OCI-LY1 (cell line): ENCODE measurements around the gene CNPY4.
A peak's percentile ranks its signal among the peaks of the same experiment; 100 is the strongest.

Experiments
- H2AFZ ChIP-seq: fragments of 200-600 bp; sonication (generic), shearing (Covaris generic); 2 replicates; pipeline ENCODE4 v1.6.0; 2014; ENCODE audit warnings: antibody characterized with exemption, mild to moderate bottlenecking, low read length
- H3F3A ChIP-seq: fragments of 200-600 bp; sonication (generic), shearing (Covaris generic); 2 replicates; pipeline ENCODE4 v1.6.0; 2014; ENCODE audit warnings: mild to moderate bottlenecking, antibody characterized with exemption, low read length, moderate library complexity; ENCODE audit not compliant: insufficient read depth
- H3K27ac ChIP-seq: fragments of 200-600 bp; sonication (generic); 2 replicates; pipeline ENCODE4 v1.5.1; 2014; ENCODE audit warnings: low read length, mixed run types, mild to moderate bottlenecking, low read depth; ENCODE audit not compliant: poor library complexity, severe bottlenecking
- H3K27me3 ChIP-seq: fragments of 200-600 bp; sonication (generic); 2 replicates; pipeline ENCODE4 v1.6.0; 2014; ENCODE audit warnings: antibody characterized with exemption, mild to moderate bottlenecking, low read length, moderate library complexity; ENCODE audit not compliant: insufficient read depth
- H3K36me3 ChIP-seq: fragments of 200-600 bp; sonication (generic); 2 replicates; pipeline ENCODE4 v1.6.1; 2014; ENCODE audit warnings: mild to moderate bottlenecking, antibody characterized with exemption, low read length, moderate library complexity, mixed read lengths; ENCODE audit not compliant: insufficient read depth
- H3K4me1 ChIP-seq: fragments of 200-600 bp; sonication (generic); 2 replicates; pipeline ENCODE4 v1.5.1; 2014; ENCODE audit warnings: mild to moderate bottlenecking, low read length, moderate library complexity; ENCODE audit not compliant: insufficient read depth, severe bottlenecking
- H3K4me2 ChIP-seq: fragments of 200-600 bp; sonication (generic), shearing (Covaris generic); 2 replicates; pipeline ENCODE4 v1.6.1; 2014; ENCODE audit warnings: low read length
- H3K4me3 ChIP-seq: fragments of 200-600 bp; sonication (generic); 2 replicates; pipeline ENCODE4 v1.5.1; 2014; ENCODE audit warnings: low read length, low read depth, mild to moderate bottlenecking, mixed read lengths; ENCODE audit not compliant: poor library complexity, severe bottlenecking
- H3K79me2 ChIP-seq: fragments of 200-600 bp; shearing (Covaris generic); 2 replicates; pipeline ENCODE4 v1.6.1; 2016; ENCODE audit warnings: mixed run types, low read length, mixed read lengths; ENCODE audit not compliant: insufficient read depth
- H3K9ac ChIP-seq: fragments of 200-600 bp; sonication (generic), shearing (Covaris generic); 2 replicates; pipeline ENCODE4 v1.6.1; 2014; ENCODE audit warnings: mild to moderate bottlenecking, low read length, mixed read lengths
- H3K9me2 ChIP-seq: fragments of 200-600 bp; sonication (generic), shearing (Covaris generic); 2 replicates; pipeline ENCODE4 v1.6.1; 2014; ENCODE audit warnings: low read depth, mild to moderate bottlenecking, low read length, mixed read lengths
- H3K9me3 ChIP-seq: fragments of 200-600 bp; shearing (Covaris generic); 2 replicates; pipeline ENCODE4 v1.6.1; 2014; ENCODE audit warnings: low read length, mixed read lengths
- H4K20me1 ChIP-seq: fragments of 200-600 bp; sonication (generic), shearing (Covaris generic); 2 replicates; pipeline ENCODE4 v1.6.0; 2016; ENCODE audit warnings: mild to moderate bottlenecking, low read length; ENCODE audit not compliant: insufficient read depth
- CTCF ChIP-seq: fragments of 200-600 bp; sonication (generic), shearing (Covaris generic); IDR thresholded peaks from 2 replicates; pipeline ENCODE4 v1.5.1; 2017; ENCODE audit warnings: mild to moderate bottlenecking, antibody characterized with exemption, low read length, moderate library complexity, mixed read lengths
- EZH2 ChIP-seq: fragments of 200-600 bp; sonication (generic), shearing (Covaris generic); IDR thresholded peaks from 2 replicates; pipeline ENCODE4 v1.8.0; 2017; ENCODE audit warnings: borderline replicate concordance, mixed run types, mild to moderate bottlenecking, antibody characterized with exemption, low read length, moderate library complexity, mixed read lengths

Gene CNPY4

GRCh38 chr7:100171840-100172239, 52.4 kb downstream of the CNPY4 start:
- no peak overlapping the region; the same call in 1 of the 2 replicates for H3K9ac ChIP-seq
- no peak for TF ChIP-seq EZH2
- TF ChIP-seq CTCF: no peak
- peaks cover 34% of the 10 kb centered on the region for H3K4me1 ChIP-seq
- no peaks in the 10 kb centered on the region for H3K79me2 ChIP-seq
- no peak overlapping the region for H2AFZ ChIP-seq
- peak overlapping the region; percentile 57 for H3K4me3 ChIP-seq
- H3K9me2 ChIP-seq: no peaks in the 10 kb centered on the region
- no peaks in the 10 kb centered on the region; the same call in 1 of the 2 replicates for H3F3A ChIP-seq
- peaks cover 20% of the 10 kb centered on the region for H3K27me3 ChIP-seq
- no peaks in the 10 kb centered on the region for H4K20me1 ChIP-seq
- no peaks in the 10 kb centered on the region; the same call in 1 of the 2 replicates for H3K36me3 ChIP-seq
- H3K27ac ChIP-seq: no peak overlapping the region
- H3K4me2 ChIP-seq: peak overlapping the region; percentile 76
- no peaks in the 10 kb centered on the region for H3K9me3 ChIP-seq

GRCh38 chr7:100173806-100174495, 54.5 kb downstream of the CNPY4 start:
- H3K79me2 ChIP-seq: no peaks in the 10 kb centered on the region
- H3K9me3 ChIP-seq: no peaks in the 10 kb centered on the region
- H3K4me2 ChIP-seq: no peak overlapping the region
- no peaks in the 10 kb centered on the region for H4K20me1 ChIP-seq
- no peaks in the 10 kb centered on the region; the same call in 1 of the 2 replicates for H3F3A ChIP-seq
- no peak overlapping the region for H3K27ac ChIP-seq
- no peaks in the 10 kb centered on the region for H3K9me2 ChIP-seq
- no peak overlapping the region for H3K4me3 ChIP-seq
- TF ChIP-seq CTCF (peak; percentile 47; the same call in 1 of the 2 replicates), EZH2 (no peak)
- no peak overlapping the region for H3K9ac ChIP-seq
- peaks cover 28% of the 10 kb centered on the region for H3K4me1 ChIP-seq
- peaks cover 14% of the 10 kb centered on the region for H3K27me3 ChIP-seq
- H2AFZ ChIP-seq: no peak overlapping the region
- H3K36me3 ChIP-seq: no peaks in the 10 kb centered on the region; the same call in 1 of the 2 replicates

- Histone ChIP-seq H3K4me1 (peaks cover 25% of the 10 kb centered on the region), H3K36me3 (no peaks in the 10 kb centered on the region; the same call in 1 of the 2 replicates), H3K27ac (no peak overlapping the region), H3K9me2 (no peaks in the 10 kb centered on the region), H3K4me3 (no peak overlapping the region), H3K27me3 (peaks cover 14% of the 10 kb centered on the region), H3K9me3 (no peaks in the 10 kb centered on the region), H3K79me2 (no peaks in the 10 kb centered on the region), H4K20me1 (no peaks in the 10 kb centered on the region), H2AFZ (no peak overlapping the region), H3F3A (no peaks in the 10 kb centered on the region; the same call in 1 of the 2 replicates), H3K4me2 (no peak overlapping the region), H3K9ac (no peak overlapping the region)
- TF ChIP-seq EZH2 (no peak), CTCF (no peak)
Observed at GRCh38 chr7:100174582-100174981, 55.1 kb downstream of the CNPY4 start.
